ENCODE data around the gene HSPA1A.
"Not testable (repeated sequence)": the region's sequence is repeated elsewhere in the genome, so short reads cannot be mapped to it uniquely, and the experiment has no call there.

Gene HSPA1A

DNA sequence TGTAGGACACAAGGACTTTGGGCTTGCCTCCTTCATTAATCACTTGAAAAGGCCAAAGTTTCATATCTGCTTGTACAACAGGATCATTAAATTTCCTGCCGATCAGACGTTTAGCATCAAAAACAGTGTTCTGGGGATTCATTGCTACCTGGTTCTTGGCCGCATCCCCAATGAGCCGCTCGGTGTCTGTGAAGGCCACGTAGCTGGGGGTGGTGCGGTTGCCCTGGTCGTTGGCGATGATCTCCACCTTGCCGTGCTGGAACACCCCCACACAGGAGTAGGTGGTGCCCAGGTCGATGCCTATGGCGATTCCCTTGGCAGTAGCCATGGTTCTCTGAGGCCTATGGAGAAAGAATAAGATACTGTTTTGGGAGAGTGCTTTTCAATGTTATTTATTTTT lies 3.7 kb upstream of the HSPA1A start:
- no peak for TF ChIP-seq POLR2A (IDR thresholded peaks at IDR 0.05; ENCODE audit: low read length)
- TF ChIP-seq GATA1 (IDR thresholded peaks at IDR 0.05; ENCODE audit: low read depth, low read length): no peak
- no peak for DNase-seq

DNA sequence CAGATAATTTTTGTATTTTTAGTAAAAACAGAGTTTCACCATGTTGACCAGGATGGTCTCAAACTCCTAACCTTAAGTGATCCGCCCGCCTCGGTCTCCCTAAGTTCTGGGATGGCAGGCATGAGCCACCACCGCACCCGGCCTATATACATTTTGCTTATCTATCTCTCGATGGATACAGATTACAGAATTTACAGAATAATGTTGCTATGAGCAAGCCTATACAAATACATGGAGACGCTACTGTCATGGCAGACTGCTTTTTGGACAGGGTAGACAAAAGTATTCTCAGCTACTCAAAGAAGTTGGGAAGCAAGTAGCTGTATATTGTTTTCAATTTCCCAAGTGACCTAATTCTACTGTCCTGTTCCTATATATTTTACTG lies 1.9 kb upstream of the HSPA1A start:
- TF ChIP-seq GATA1 (IDR thresholded peaks at IDR 0.05; ENCODE audit: low read depth, low read length) (no peak), POLR2A (IDR thresholded peaks at IDR 0.05; ENCODE audit: low read length) (no peak)
- DNase-seq: no peak

DNA sequence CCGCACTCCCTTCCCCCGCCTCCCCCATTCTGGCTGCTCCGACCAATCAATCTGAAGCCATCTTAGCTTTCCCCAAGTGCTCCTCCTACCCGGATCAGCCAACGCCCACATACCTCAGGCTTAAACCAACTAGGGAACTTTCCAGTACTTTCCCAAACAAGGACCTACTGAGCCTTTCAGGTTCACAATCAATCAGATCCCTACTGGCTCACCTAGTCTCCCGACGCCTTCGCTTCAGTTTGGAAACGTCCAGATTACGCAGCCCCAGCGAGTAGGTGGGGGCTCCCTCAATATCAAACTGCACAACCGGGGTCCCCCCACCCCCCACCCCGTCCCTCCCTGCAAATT lies 692 bp upstream of the HSPA1A start:
- TF ChIP-seq GATA1 (IDR thresholded peaks at IDR 0.05; ENCODE audit: low read depth, low read length) (no peak), POLR2A (IDR thresholded peaks at IDR 0.05; ENCODE audit: low read length) (no peak)
- peak; percentile 77 to 78 for DNase-seq

DNA sequence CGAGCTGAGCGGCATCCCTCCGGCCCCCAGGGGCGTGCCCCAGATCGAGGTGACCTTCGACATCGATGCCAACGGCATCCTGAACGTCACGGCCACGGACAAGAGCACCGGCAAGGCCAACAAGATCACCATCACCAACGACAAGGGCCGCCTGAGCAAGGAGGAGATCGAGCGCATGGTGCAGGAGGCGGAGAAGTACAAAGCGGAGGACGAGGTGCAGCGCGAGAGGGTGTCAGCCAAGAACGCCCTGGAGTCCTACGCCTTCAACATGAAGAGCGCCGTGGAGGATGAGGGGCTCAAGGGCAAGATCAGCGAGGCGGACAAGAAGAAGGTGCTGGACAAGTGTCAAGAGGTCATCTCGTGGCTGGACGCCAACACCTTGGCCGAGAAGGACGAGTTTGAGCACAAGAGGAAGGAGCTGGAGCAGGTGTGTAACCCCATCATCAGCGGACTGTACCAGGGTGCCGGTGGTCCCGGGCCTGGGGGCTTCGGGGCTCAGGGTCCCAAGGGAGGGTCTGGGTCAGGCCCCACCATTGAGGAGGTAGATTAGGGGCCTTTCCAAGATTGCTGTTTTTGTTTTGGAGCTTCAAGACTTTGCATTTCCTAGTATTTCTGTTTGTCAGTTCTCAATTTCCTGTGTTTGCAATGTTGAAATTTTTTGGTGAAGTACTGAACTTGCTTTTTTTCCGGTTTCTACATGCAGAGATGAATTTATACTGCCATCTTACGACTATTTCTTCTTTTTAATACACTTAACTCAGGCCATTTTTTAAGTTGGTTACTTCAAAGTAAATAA lies 2.0 kb downstream of the HSPA1A start:
- not testable (repeated sequence) for DNase-seq

- not testable (repeated sequence) for DNase-seq
These were observed 2.7 kb downstream of the HSPA1A start for GRCh38 chr6:31817929-31818511.

DNA sequence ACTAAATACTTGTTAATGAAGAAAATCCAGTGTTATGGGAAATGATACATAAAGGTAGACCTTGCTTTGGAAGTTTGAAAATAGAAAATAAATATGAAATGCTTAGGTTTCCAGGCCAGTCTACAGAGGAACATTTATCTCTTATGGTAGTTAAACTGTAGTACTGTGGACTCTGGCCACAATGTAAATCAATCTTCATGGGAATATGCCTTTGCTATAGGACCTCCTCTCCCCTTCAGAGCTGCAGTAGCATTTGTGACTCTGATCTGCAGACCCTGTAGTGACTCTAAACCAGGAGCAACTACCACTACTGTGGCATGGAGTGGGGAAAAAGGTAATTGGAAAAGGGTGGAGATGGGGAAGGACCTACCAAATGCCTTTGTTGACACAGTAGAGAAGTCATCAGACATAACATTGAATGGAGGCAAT lies 4.5 kb downstream of the HSPA1A start:
- TF ChIP-seq POLR2A (IDR thresholded peaks at IDR 0.05; ENCODE audit: low read length) (no peak), GATA1 (IDR thresholded peaks at IDR 0.05; ENCODE audit: low read depth, low read length) (no peak)
- no peak for DNase-seq

GRCh38 chr6:31820399-31820798 lies 5.1 kb downstream of the HSPA1A start:
- DNase-seq: not testable (repeated sequence)

DNA sequence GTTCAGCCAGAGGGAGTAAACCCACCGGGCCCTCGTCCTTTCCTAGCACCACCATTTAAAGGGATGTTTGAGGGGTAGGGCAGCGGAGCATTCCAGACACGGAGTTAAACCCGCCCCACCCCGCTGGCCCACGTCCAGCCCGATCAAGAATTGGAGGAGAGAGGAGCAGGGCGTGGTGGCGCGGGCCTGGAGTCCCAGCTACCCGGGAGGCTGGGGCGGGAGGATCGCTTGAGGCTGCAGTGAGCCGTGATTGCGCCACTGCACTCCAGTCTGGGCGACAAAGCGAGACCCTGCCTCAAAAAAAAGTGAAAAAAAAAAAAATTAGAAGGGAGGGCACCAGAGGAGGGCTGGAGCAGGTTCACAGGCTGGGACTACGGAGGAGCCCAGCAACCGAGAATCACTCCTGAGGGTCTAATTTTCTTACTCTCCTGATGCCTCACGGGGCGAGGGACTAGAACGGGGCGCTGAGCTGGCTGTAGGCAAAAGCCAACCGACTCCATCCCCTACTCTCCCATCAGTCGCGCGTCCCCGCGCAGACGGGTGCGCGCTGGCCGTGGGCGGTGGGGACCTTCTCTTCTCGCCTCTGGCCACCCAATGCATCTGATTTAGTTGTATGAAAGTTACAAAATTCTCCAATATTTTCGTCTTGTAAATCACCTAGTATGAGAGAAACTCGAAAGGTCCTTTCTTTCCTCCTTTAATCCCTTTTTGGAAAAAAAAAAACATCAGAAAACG lies 6.1 kb downstream of the HSPA1A start:
- DNase-seq: peak; percentile 72 to 81
- TF ChIP-seq GATA1 (IDR thresholded peaks at IDR 0.05; ENCODE audit: low read depth, low read length) (no peak), POLR2A (IDR thresholded peaks at IDR 0.05; ENCODE audit: low read length) (peak; percentile 32)

DNA sequence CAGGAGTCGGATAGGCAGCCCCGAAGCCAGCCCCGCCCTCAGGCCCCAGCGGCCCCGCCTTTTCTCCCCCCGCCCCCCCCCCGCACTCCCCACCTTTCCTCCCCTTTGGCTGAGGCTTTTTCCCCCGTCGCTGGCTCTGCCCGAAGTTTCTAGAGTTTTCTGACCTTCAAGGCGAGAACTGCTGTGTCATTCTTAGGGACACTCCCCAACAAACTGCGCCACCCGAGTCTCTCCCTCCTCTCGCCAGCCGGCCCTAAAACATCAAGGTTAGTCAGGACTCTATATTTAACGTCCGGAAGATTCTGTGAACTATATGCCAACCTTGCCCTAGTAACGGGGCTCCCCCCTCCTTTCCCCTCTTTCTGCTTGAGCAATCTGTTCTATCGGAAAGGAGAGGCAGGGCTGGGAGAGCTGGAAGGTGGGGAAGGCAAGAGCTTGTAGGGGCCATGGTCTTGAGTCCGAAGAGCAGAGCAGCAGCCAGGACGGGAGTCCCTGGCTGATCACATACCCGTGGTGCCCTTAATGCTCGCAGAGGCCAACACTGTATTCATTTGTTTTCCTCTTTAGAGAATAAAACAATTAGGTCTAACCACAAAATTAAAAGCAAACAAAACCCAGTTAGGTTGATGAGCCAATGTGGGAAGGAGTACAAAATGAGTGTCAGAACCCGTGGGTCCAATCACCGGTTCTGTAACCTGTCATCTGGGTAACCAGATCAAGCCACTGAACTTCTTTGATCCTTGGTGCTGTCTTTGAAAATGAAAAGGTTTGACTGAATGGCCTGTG lies 6.9 kb downstream of the HSPA1A start:
- peak; percentile 93 for DNase-seq
- TF ChIP-seq GATA1 (IDR thresholded peaks at IDR 0.05; ENCODE audit: low read depth, low read length): no peak
- TF ChIP-seq POLR2A (IDR thresholded peaks at IDR 0.05; ENCODE audit: low read length): peak; percentile 74

DNA sequence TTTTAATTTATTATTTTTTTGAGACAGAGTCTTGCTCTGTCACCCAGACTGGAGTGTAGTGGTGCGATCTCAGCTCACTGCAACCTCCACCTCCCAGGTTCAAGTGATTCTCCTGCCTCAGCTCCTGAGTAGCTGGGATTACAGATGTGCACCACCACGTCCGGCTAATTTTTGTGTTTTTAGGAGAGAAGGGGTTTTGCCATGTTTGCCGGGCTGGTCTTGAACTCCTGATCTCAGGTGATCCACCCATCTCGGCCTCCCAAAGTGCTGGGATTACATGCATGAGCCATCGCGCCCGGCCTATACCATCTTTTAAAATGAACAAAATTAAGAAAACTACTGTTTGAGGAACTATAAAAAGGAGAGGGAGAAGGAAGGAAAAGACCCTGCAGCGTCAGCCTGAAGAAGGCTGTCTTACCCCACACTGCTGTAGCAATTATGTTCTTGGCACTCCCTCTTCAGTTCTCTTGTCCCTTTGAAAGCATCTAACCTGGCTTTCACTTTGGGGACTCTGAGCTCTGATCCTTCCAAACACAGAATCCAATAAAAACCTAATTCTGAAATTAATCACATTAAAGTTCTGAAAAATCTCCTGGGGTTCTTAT lies 8.4 kb downstream of the HSPA1A start:
- DNase-seq: not testable (repeated sequence)

DNA sequence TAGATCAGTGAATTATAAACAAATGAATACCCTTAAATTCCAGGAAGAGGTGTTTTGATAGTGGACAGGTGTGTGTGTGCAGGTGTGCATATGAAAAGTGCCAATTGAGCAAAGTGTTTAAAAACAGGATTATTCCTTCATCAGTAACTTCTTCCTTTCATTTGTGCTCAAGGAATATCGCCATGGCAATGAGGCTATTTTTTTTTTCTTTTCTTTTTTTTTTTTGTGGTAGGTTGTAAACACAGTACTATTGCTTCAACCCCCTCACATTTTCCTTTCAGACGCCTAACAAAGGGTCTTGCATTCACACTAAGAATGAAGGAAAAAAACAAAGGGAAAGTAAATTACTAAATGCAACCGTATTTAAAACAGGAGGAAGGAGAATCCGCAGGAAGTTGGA lies 10.2 kb downstream of the HSPA1A start:
- DNase-seq: no peak
- no peak for TF ChIP-seq GATA1 (IDR thresholded peaks at IDR 0.05; ENCODE audit: low read depth, low read length)
- no peak for TF ChIP-seq POLR2A (IDR thresholded peaks at IDR 0.05; ENCODE audit: low read length)

DNA sequence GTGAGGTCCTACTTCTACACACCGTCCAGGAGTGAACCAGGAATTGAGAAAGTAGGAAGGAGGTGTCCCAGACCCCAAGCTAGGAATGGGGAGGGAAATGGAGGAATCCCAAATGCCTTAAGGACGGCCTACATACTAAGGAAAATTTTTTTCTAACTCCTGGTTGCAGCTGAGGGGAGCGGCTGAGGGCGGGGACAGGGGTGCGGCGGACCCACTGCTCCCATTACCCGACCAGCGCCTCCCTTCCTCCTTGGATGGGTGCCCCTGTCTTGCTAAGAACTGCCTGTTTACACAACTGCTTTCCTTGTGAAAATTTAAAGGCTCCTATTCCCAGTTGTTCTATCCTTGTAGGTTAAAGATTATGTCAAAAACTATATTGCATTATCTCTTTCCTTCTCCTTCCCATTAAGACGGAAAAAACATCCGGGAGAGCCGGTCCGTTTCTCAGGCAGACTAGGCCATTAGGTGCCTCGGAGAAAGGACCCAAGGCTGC lies 11.5 kb downstream of the HSPA1A start:
- no peak for TF ChIP-seq GATA1 (IDR thresholded peaks at IDR 0.05; ENCODE audit: low read depth, low read length)
- TF ChIP-seq POLR2A (IDR thresholded peaks at IDR 0.05; ENCODE audit: low read length): no peak
- peak; percentile 90 to 93 for DNase-seq

GRCh38 chr6:31827286-31828079 lies 12.1 kb downstream of the HSPA1A start, which contains the start of gene HSPA1B:
HSPA1B (plus strand) TSS chr6:31827738; CDS start chr6:31827951, 213 bp downstream.
- TF ChIP-seq GATA1 (IDR thresholded peaks at IDR 0.05; ENCODE audit: low read depth, low read length) (no peak), POLR2A (IDR thresholded peaks at IDR 0.05; ENCODE audit: low read length) (peak; percentile 98)
- DNase-seq: peak; percentile 99 to 100
